RWPE2 (cell line): ENCODE results near the gene YBX2.

Source experiments
- ATAC-seq: fragments of 200-7000 bp; cut with Tn5 transposase; 3 replicates; pipeline ENCODE4 v1.9.1; 2021; ENCODE audit warnings: low read depth
- DNase-seq: peaks from one replicate; pipeline ENCODE4 v3.0.0-alpha.2; 2020; ENCODE audit warnings: low spot score
- H3K27ac ChIP-seq: fragments of 450-650 bp; 2 replicates; pipeline ENCODE4 v1.5.1; 2017; ENCODE audit warnings: mild to moderate bottlenecking; ENCODE audit not compliant: poor library complexity, severe bottlenecking
- H3K27me3 ChIP-seq: fragments of 250-450 bp; sonication (Bioruptor Pico); 2 replicates; pipeline ENCODE4 v1.5.1; 2021; ENCODE audit warnings: mild to moderate bottlenecking, moderate library complexity; ENCODE audit not compliant: insufficient read depth, poor library complexity, severe bottlenecking
- H3K36me3 ChIP-seq: fragments of 250-450 bp; sonication (Bioruptor Pico); 2 replicates; pipeline ENCODE4 v1.5.1; 2020; ENCODE audit warnings: low read depth, mild to moderate bottlenecking, moderate library complexity
- H3K4me1 ChIP-seq: fragments of 250-450 bp; sonication (Bioruptor Pico); 2 replicates; pipeline ENCODE4 v1.5.1; 2021; ENCODE audit warnings: mild to moderate bottlenecking, moderate library complexity; ENCODE audit not compliant: insufficient read depth, poor library complexity, severe bottlenecking
- H3K4me3 ChIP-seq: fragments of 250-450 bp; sonication (Bioruptor Pico); 2 replicates; pipeline ENCODE4 v1.5.1; 2021; ENCODE audit warnings: mild to moderate bottlenecking, moderate library complexity; ENCODE audit not compliant: severe bottlenecking
- H3K9me3 ChIP-seq: fragments of 250-450 bp; sonication (Bioruptor Pico); 2 replicates; pipeline ENCODE4 v1.5.1; 2021; ENCODE audit warnings: mild to moderate bottlenecking, moderate library complexity; ENCODE audit not compliant: severe bottlenecking
- TF ChIP-seq, protein P1 (sequence below): fragments of 450-650 bp; IDR thresholded peaks from one replicate; pipeline ENCODE4 v1.5.1; 2017; ENCODE audit warnings: mild to moderate bottlenecking, moderate library complexity; ENCODE audit not compliant: poor library complexity, severe bottlenecking

YBX2 gene

DNA sequence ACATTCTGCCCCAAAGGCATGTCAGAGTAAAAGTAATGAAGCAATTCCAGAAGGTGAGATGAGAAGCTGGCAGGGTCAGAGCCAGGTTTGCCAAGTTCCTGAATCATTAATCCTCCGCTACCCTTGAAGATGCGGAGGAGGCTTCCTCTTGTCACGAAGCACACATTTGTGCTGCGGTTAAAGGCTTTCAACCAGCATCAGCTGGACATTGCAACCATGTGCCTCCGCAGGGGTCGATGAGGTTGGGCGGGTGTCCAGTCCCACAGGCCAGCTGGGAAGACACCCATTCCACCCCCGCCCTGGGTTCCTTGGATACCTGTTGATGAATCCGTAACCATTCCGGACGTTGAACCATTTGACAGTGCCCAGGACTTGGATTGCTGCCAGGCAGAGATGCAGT, 1.3 kb downstream of the YBX2 start:
- ATAC-seq (no peak), DNase-seq (no peak)
- H3K9me3 ChIP-seq: no peaks in the 10 kb centered on the region
- no peak overlapping the region for H3K4me3 ChIP-seq
- H3K27me3 ChIP-seq: no peaks in the 10 kb centered on the region
- H3K4me1 ChIP-seq: peaks cover 9% of the 10 kb centered on the region
- H3K36me3 ChIP-seq: no peaks in the 10 kb centered on the region
- peak overlapping the region; percentile 45 for H3K27ac ChIP-seq
- TF ChIP-seq, protein P1, sequence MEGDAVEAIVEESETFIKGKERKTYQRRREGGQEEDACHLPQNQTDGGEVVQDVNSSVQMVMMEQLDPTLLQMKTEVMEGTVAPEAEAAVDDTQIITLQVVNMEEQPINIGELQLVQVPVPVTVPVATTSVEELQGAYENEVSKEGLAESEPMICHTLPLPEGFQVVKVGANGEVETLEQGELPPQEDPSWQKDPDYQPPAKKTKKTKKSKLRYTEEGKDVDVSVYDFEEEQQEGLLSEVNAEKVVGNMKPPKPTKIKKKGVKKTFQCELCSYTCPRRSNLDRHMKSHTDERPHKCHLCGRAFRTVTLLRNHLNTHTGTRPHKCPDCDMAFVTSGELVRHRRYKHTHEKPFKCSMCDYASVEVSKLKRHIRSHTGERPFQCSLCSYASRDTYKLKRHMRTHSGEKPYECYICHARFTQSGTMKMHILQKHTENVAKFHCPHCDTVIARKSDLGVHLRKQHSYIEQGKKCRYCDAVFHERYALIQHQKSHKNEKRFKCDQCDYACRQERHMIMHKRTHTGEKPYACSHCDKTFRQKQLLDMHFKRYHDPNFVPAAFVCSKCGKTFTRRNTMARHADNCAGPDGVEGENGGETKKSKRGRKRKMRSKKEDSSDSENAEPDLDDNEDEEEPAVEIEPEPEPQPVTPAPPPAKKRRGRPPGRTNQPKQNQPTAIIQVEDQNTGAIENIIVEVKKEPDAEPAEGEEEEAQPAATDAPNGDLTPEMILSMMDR: no peak

DNA sequence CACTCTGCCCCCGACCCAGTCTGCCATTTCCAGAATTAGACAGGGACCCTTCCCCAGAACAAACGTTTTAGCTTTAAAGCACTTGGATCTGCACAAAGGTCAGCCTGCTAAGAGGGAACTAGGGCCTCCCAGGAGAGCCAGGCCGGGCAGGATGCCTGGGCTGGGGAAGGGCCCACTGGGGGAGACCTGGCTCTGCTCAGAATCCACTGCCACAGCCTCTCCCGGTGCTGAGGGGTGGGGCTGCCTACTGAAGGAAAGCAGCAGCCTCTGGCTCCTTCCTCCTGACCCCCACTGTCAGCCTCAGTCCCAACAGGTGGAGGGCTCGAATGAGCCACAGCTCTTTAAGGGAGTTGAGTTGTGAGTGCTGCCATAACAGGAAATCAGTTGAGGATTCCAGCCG, 1.7 kb downstream of the YBX2 start:
- no peaks in the 10 kb centered on the region for H3K9me3 ChIP-seq
- no peaks in the 10 kb centered on the region for H3K27me3 ChIP-seq
- no peaks in the 10 kb centered on the region for H3K36me3 ChIP-seq
- TF ChIP-seq, protein P1: no peak
- peak overlapping the region; percentile 45 for H3K27ac ChIP-seq
- DNase-seq (no peak), ATAC-seq (no peak)
- peaks cover 9% of the 10 kb centered on the region for H3K4me1 ChIP-seq
- no peak overlapping the region for H3K4me3 ChIP-seq

DNA sequence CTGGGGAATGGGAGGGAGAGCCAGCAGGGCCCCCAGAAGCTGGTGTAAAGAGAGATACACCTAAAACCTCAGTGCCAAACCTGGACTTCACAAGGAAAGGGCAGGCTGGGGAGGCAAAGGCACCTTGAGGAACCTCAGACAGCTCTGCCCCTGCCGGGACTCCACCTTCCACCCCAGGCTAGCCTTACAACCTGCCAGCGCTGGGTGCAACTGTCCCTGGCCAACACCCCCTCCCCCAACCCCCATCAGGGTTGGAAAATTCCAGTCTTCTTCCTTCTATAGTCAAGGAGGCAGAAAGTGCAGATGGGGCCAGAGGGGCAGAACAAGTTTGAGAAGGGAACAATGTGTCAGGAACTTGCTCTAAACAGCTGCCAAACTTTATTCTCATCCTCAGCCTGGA, 2.2 kb downstream of the YBX2 start:
- no peaks in the 10 kb centered on the region for H3K27me3 ChIP-seq
- H3K9me3 ChIP-seq: no peaks in the 10 kb centered on the region

DNA sequence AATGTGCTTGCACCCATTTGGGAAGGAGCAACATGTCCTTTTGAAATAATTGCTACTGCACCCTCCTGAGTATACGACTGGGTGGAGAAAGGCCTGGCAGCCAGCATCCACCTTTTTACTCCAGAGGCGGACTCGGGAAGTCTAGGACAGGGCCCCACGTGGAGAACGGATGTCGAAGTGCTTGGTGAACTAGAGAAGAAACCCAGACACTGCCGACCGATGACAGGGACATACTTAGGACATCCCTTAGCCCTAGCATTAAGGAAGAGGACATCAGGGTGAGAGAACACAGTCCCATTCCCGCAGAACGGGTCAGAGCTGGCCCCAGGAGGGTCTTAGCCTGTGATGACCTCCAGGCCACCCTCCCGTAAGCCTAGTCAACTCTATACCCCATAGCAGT, 3.8 kb downstream of the YBX2 start:
- Histone ChIP-seq H3K27me3 (no peaks in the 10 kb centered on the region), H3K9me3 (no peaks in the 10 kb centered on the region), H3K4me3 (no peak overlapping the region), H3K4me1 (peaks cover 9% of the 10 kb centered on the region), H3K36me3 (no peaks in the 10 kb centered on the region), H3K27ac (no peak overlapping the region)
- ATAC-seq (no peak), DNase-seq (no peak)
- TF ChIP-seq, protein P1: no peak

More for the DNA sequence above, 2.2 kb downstream of the YBX2 start:
- TF ChIP-seq, protein P1: no peak
- Histone ChIP-seq H3K36me3 (no peaks in the 10 kb centered on the region), H3K27ac (no peak overlapping the region), H3K4me1 (peaks cover 9% of the 10 kb centered on the region), H3K4me3 (no peak overlapping the region)
- no peak for DNase-seq
- ATAC-seq: no peak

DNA sequence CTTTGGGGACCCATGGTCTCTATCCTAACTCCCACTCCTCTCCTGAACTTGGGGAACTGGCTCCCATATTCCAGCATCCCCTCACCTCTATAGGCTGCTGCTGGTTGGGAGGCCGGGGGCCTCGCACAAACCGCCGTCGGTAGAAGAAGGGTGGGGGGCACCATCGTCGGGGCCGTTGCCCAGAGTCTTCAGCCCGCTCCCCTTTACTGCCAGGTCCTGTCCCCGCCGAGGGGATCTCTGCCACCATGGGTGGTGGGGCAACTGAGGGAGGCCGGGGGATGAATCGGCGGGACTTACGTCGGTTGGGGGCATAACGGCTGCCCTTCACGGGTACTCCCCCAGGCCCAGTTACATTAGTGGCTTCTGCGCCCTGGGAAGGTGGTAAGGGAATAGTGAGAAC, 4.3 kb downstream of the YBX2 start:
- Histone ChIP-seq H3K36me3 (no peaks in the 10 kb centered on the region), H3K27me3 (no peaks in the 10 kb centered on the region), H3K4me3 (no peak overlapping the region), H3K27ac (no peak overlapping the region), H3K9me3 (no peaks in the 10 kb centered on the region), H3K4me1 (peaks cover 9% of the 10 kb centered on the region)
- no peak for DNase-seq
- ATAC-seq: no peak
- TF ChIP-seq, protein P1: no peak
